Glutamatergic neuron (in vitro differentiated cells): ENCODE data around the gene KLK6. TPM values are rescaled to one million over a fixed set of nuclear protein-coding genes. Genes with fewer than 3 reads are reported as not detected.
"Not testable (repeated sequence)": the region's sequence is repeated elsewhere in the genome, so short reads cannot be mapped to it uniquely, and the experiment has no call there.

ENCODE experiments used
- DNase-seq: peaks from one replicate; pipeline ENCODE4 v3.0.0; 2022
- H3K27ac Mint-ChIP-seq: one replicate; pipeline ENCODE4 v1.8.0; 2020; ENCODE audit warnings: mild to moderate bottlenecking, mixed read lengths, inconsistent platforms; ENCODE audit not compliant: unreplicated experiment
- H3K27me3 Mint-ChIP-seq: one replicate; pipeline ENCODE4 v1.8.0; 2020; ENCODE audit warnings: mild to moderate bottlenecking, moderate library complexity, mixed read lengths, inconsistent platforms; ENCODE audit not compliant: unreplicated experiment
- H3K36me3 Mint-ChIP-seq: one replicate; pipeline ENCODE4 v1.8.0; 2020; ENCODE audit warnings: mild to moderate bottlenecking, mixed read lengths, inconsistent platforms; ENCODE audit not compliant: unreplicated experiment
- H3K4me1 Mint-ChIP-seq: one replicate; pipeline ENCODE4 v1.8.0; 2020; ENCODE audit warnings: mild to moderate bottlenecking, low read depth, mixed read lengths, inconsistent platforms; ENCODE audit not compliant: unreplicated experiment
- H3K4me3 Mint-ChIP-seq: one replicate; pipeline ENCODE4 v1.8.0; 2020; ENCODE audit warnings: mild to moderate bottlenecking, mixed read lengths, inconsistent platforms; ENCODE audit not compliant: unreplicated experiment
- H3K9me3 Mint-ChIP-seq: one replicate; pipeline ENCODE4 v1.8.0; 2020; ENCODE audit warnings: mild to moderate bottlenecking, moderate library complexity, mixed read lengths, inconsistent platforms; ENCODE audit not compliant: unreplicated experiment
- CTCF ChIP-seq: fragments of 200-600 bp; sonication (generic); IDR thresholded peaks from one replicate; pipeline ENCODE4 v1.5.0; 2021; ENCODE audit not compliant: partially characterized antibody, unreplicated experiment
- total RNA-seq: library from RNA; stranded (reverse); fragmentation: NEBNext Ultra II Directional; extraction: Animal tissue kit (Norgen Biotek cat#: 25700); gene quantifications from one replicate; pipeline ENCODE4 v1.2.1, GENCODE V29; 2021; ENCODE audit not compliant: unreplicated experiment

KLK6 gene
- total RNA-seq, 1 donor from 2014 or later, result not detected

- peaks cover 16% of the 10 kb centered on the region for H3K27me3 Mint-ChIP-seq
- no peak overlapping the region for H3K27ac Mint-ChIP-seq
- peaks cover 4% of the 10 kb centered on the region for H3K9me3 Mint-ChIP-seq
- no peak overlapping the region for H3K4me3 Mint-ChIP-seq
- no peak for TF ChIP-seq CTCF
- H3K36me3 Mint-ChIP-seq, result no peaks in the 10 kb centered on the region
- no peaks in the 10 kb centered on the region for H3K4me1 Mint-ChIP-seq
- DNase-seq, result no peak
Observed at GRCh38 chr19:50998061-50998460, 28.7 kb upstream of the KLK6 start.

DNA sequence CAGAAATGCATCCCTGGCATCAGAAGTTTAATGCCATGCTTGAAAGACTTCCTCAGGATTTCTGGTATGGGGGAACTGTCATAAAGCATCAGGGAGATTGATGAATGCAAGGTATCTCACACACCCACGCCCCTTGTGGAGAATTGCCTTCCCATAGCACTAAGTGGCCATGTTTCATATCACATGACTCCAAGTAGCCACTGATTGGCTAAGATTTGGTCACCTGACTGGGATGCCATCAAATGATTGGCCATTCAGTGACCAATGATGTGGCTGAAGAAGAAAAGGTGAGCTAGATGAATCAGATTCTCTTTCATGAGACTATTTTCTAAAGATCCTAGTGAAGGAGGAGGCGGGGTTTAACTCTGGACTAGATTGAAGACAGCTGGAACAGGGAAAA, 24.7 kb upstream of the KLK6 start:
- Mint-ChIP-seq H3K36me3 (no peaks in the 10 kb centered on the region), H3K4me1 (no peaks in the 10 kb centered on the region), H3K9me3 (peaks cover 8% of the 10 kb centered on the region), H3K4me3 (no peak overlapping the region), H3K27ac (no peak overlapping the region), H3K27me3 (peaks cover 13% of the 10 kb centered on the region)
- TF ChIP-seq CTCF, result no peak
- no peak for DNase-seq

DNA sequence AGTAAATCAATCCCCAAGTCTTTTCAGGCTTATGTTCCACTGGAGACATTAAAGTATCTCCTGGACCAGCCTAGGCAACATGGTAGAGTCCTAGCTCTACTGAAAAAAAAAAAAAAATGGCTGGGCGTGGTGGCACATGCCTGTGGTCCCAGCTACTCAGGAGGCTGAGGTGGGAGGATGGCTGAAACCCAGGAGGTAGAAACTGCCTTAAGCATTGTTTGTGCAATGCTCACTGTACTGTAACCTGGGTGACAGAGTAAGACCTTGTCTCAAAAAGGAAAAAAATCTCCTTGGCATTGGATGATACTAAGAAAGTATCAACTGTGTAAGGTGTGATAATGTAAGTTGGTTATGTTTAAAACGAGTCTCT, 23.3 kb upstream of the KLK6 start:
- Mint-ChIP-seq H3K27ac (no peak overlapping the region), H3K27me3 (peaks cover 10% of the 10 kb centered on the region), H3K4me3 (no peak overlapping the region), H3K36me3 (no peaks in the 10 kb centered on the region), H3K4me1 (no peaks in the 10 kb centered on the region), H3K9me3 (peaks cover 8% of the 10 kb centered on the region)
- TF ChIP-seq CTCF, result no peak
- DNase-seq, result no peak

GRCh38 chr19:50984416-50984815, 15.0 kb upstream of the KLK6 start:
- not testable (repeated sequence) for H3K27me3 Mint-ChIP-seq, H3K36me3 Mint-ChIP-seq, H3K27ac Mint-ChIP-seq, H3K9me3 Mint-ChIP-seq, DNase-seq, H3K4me3 Mint-ChIP-seq, H3K4me1 Mint-ChIP-seq

GRCh38 chr19:50983625-50984292, 14.4 kb upstream of the KLK6 start, which contains the start of gene KLK7:
TSS of gene KLK7 (minus strand) at chr19:50983917. CDS start at chr19:50982399, 1,518 bp downstream.
- H3K9me3 Mint-ChIP-seq, result no peaks in the 10 kb centered on the region
- H3K36me3 Mint-ChIP-seq, result no peaks in the 10 kb centered on the region
- peaks cover 10% of the 10 kb centered on the region for H3K27me3 Mint-ChIP-seq
- no peaks in the 10 kb centered on the region for H3K4me1 Mint-ChIP-seq
- DNase-seq, result no peak
- no peak within 1 kb of the TSS for H3K27ac Mint-ChIP-seq
- H3K4me3 Mint-ChIP-seq, result no peak within 1 kb of the TSS
- no peak for TF ChIP-seq CTCF
